WTC11 (cell line): Measurements from ENCODE around the gene FOXP1. TPM values are rescaled to one million over a fixed set of nuclear protein-coding genes. Genes with fewer than 3 reads are reported as not detected.

ENCODE experiments used
- ATAC-seq: fragments of 200-7000 bp; cut with Tn5 transposase; 2 replicates; pipeline ENCODE4 v1.10.0; 2021; ENCODE audit warnings: mild to moderate bottlenecking, moderate library complexity
- CTCF ChIA-PET: fragments of 300-600 bp; sonication (Branson Sonifier 250); formaldehyde crosslinking; loops from one replicate; lab custom pipeline; 2021; ENCODE audit warnings: antibody characterized with exemption; lab: Charles Lee
- POLR2A ChIA-PET: fragments of 350-600 bp; sonication (Branson Sonifier 250); formaldehyde crosslinking; loops from one replicate; lab custom pipeline; 2021; ENCODE audit warnings: antibody characterized with exemption; lab: Charles Lee
- DNase-seq: peaks from one replicate; pipeline ENCODE4 v3.0.0; 2021; ENCODE audit warnings: low spot score
- H3K27ac Mint-ChIP-seq: 2 replicates; pipeline ENCODE4 v1.8.0; 2021; ENCODE audit warnings: mixed read lengths
- H3K27me3 Mint-ChIP-seq: 2 replicates; pipeline ENCODE4 v1.8.0; 2021; ENCODE audit warnings: low read depth, mild to moderate bottlenecking, moderate library complexity, mixed read lengths
- H3K36me3 Mint-ChIP-seq: 2 replicates; pipeline ENCODE4 v1.8.0; 2021; ENCODE audit warnings: mixed read lengths
- H3K4me1 Mint-ChIP-seq: 2 replicates; pipeline ENCODE4 v1.8.0; 2022; ENCODE audit warnings: mixed read lengths
- H3K4me3 Mint-ChIP-seq: 2 replicates; pipeline ENCODE4 v1.8.0; 2021; ENCODE audit warnings: mild to moderate bottlenecking, moderate library complexity, mixed read lengths
- H3K9me3 Mint-ChIP-seq: 2 replicates; pipeline ENCODE4 v1.8.0; 2021; ENCODE audit warnings: mixed read lengths
- CBFB ChIP-seq: sonication (generic); formaldehyde crosslinking; IDR thresholded peaks from 2 replicates; pipeline ENCODE4 v1.8.1; 2022; ENCODE audit warnings: mild to moderate bottlenecking, low read depth, missing genetic modification reagents
- EMX1 ChIP-seq: fragments of 250-450 bp; sonication (Bioruptor Pico); IDR thresholded peaks from 2 replicates; pipeline ENCODE4 v1.8.0; 2021; ENCODE audit warnings: mild to moderate bottlenecking
- ETV6 ChIP-seq: sonication (generic); formaldehyde crosslinking; IDR thresholded peaks from 2 replicates; pipeline ENCODE4 v1.8.1; 2022; ENCODE audit warnings: mild to moderate bottlenecking, missing genetic modification reagents
- IRF1 ChIP-seq: sonication (generic); formaldehyde crosslinking; IDR thresholded peaks from 2 replicates; pipeline ENCODE4 v1.8.0; 2023; ENCODE audit warnings: missing genetic modification reagents
- JAZF1 ChIP-seq: fragments of 250-450 bp; sonication (Bioruptor Pico); IDR thresholded peaks from 2 replicates; pipeline ENCODE4 v1.9.0; 2021; ENCODE audit warnings: moderate library complexity, mild to moderate bottlenecking, inconsistent platforms
- JUN ChIP-seq: sonication (generic); formaldehyde crosslinking; IDR thresholded peaks from 2 replicates; pipeline ENCODE4 v1.8.0; 2023; ENCODE audit warnings: mild to moderate bottlenecking, missing genetic modification reagents
- NR1H2 ChIP-seq: sonication (generic); formaldehyde crosslinking; IDR thresholded peaks from 2 replicates; pipeline ENCODE4 v1.9.0; 2021; ENCODE audit warnings: mild to moderate bottlenecking, moderate library complexity, missing genetic modification reagents
- OVOL2 ChIP-seq: fragments of 250-450 bp; sonication (Bioruptor Pico); IDR thresholded peaks from 2 replicates; pipeline ENCODE4 v1.9.0; 2021; ENCODE audit warnings: mild to moderate bottlenecking, borderline replicate concordance
- TP53 ChIP-seq: sonication (generic); formaldehyde crosslinking; IDR thresholded peaks from 2 replicates; pipeline ENCODE4 v1.8.1; 2023; ENCODE audit warnings: mild to moderate bottlenecking, missing genetic modification reagents
- ZBTB21 ChIP-seq: sonication (generic); formaldehyde crosslinking; IDR thresholded peaks from 2 replicates; pipeline ENCODE4 v1.8.1; 2023; ENCODE audit warnings: mild to moderate bottlenecking, missing genetic modification reagents, borderline replicate concordance
- ZNF121 ChIP-seq: sonication (generic); formaldehyde crosslinking; IDR thresholded peaks from 2 replicates; pipeline ENCODE4 v1.8.0; 2023; ENCODE audit warnings: missing genetic modification reagents
- ZNF138 ChIP-seq: sonication (generic); formaldehyde crosslinking; conservative IDR thresholded peaks from 2 replicates; pipeline ENCODE4 v1.8.1; 2022; ENCODE audit warnings: mild to moderate bottlenecking, moderate library complexity, missing genetic modification reagents
- ZNF263 ChIP-seq: sonication (generic); formaldehyde crosslinking; IDR thresholded peaks from 2 replicates; pipeline ENCODE4 v1.8.1; 2022; ENCODE audit warnings: low read depth, mild to moderate bottlenecking, moderate library complexity, missing genetic modification reagents
- ZNF396 ChIP-seq: fragments of 250-450 bp; sonication (Bioruptor Pico); IDR thresholded peaks from 2 replicates; pipeline ENCODE4 v1.8.0; 2021; ENCODE audit warnings: mild to moderate bottlenecking, moderate library complexity, borderline replicate concordance
- total RNA-seq: library from RNA; stranded (reverse); gene quantifications from 3 replicates; pipeline ENCODE4 v1.2.3, GENCODE V29; 2021
- TF ChIP-seq, protein P1 (sequence below): sonication (generic); formaldehyde crosslinking; IDR thresholded peaks from 2 replicates; pipeline ENCODE4 v1.8.1; 2023; ENCODE audit warnings: mild to moderate bottlenecking, moderate library complexity, missing genetic modification reagents
- TF ChIP-seq, protein P2 (sequence below): sonication (generic); formaldehyde crosslinking; IDR thresholded peaks from 2 replicates; pipeline ENCODE4 v1.8.1; 2022; ENCODE audit warnings: missing genetic modification reagents, borderline replicate concordance
- TF ChIP-seq, protein P3 (sequence below): sonication (generic); formaldehyde crosslinking; IDR thresholded peaks from 2 replicates; pipeline ENCODE4 v1.8.1; 2023; ENCODE audit warnings: mild to moderate bottlenecking, missing genetic modification reagents
- TF ChIP-seq, protein P4 (sequence below): sonication (generic); formaldehyde crosslinking; IDR thresholded peaks from 2 replicates; pipeline ENCODE4 v1.8.1; 2022; ENCODE audit warnings: low read depth, mild to moderate bottlenecking, moderate library complexity, missing genetic modification reagents, borderline replicate concordance
- TF ChIP-seq, protein P5 (sequence below): sonication (generic); formaldehyde crosslinking; IDR thresholded peaks from 2 replicates; pipeline ENCODE4 v1.8.0; 2022; ENCODE audit warnings: mild to moderate bottlenecking, missing genetic modification reagents
- TF ChIP-seq, protein P6 (sequence below): fragments of 250-450 bp; sonication (Bioruptor Pico); conservative IDR thresholded peaks from 2 replicates; pipeline ENCODE4 v1.9.0; 2021; ENCODE audit warnings: mild to moderate bottlenecking
- TF ChIP-seq, protein P7 (sequence below): sonication (generic); formaldehyde crosslinking; IDR thresholded peaks from 2 replicates; pipeline ENCODE4 v1.8.1; 2022; ENCODE audit warnings: low read depth, missing genetic modification reagents, borderline replicate concordance
- TF ChIP-seq, protein P8 (sequence below): fragments of 250-450 bp; sonication (Bioruptor Pico); IDR thresholded peaks from 2 replicates; pipeline ENCODE4 v1.9.0; 2021; ENCODE audit warnings: mild to moderate bottlenecking

Gene FOXP1
- total RNA-seq, 1 experiment from 2014 or later: 25.8 TPM

- Mint-ChIP-seq H3K27ac (0 out of 2 replicates have a peak overlapping the region, but pooled peaks have one; percentile 31), H3K27me3 (no peaks in the 10 kb centered on the region), H3K9me3 (no peaks in the 10 kb centered on the region), H3K4me1 (peaks cover 18% of the 10 kb centered on the region), H3K36me3 (no peaks in the 10 kb centered on the region), H3K4me3 (no peak overlapping the region)
- no peak for ATAC-seq
- TF ChIP-seq NR1H2 (CRISPR knock-in tag): no peak
- TF ChIP-seq ZNF121 (CRISPR knock-in tag): no peak
- TF ChIP-seq, protein P1, sequence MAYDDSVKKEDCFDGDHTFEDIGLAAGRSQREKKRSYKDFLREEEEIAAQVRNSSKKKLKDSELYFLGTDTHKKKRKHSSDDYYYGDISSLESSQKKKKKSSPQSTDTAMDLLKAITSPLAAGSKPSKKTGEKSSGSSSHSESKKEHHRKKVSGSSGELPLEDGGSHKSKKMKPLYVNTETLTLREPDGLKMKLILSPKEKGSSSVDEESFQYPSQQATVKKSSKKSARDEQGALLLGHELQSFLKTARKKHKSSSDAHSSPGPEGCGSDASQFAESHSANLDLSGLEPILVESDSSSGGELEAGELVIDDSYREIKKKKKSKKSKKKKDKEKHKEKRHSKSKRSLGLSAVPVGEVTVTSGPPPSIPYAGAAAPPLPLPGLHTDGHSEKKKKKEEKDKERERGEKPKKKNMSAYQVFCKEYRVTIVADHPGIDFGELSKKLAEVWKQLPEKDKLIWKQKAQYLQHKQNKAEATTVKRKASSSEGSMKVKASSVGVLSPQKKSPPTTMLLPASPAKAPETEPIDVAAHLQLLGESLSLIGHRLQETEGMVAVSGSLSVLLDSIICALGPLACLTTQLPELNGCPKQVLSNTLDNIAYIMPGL: no peak
- TF ChIP-seq TP53: no peak
- TF ChIP-seq CBFB (CRISPR knock-in tag): no peak
- TF ChIP-seq OVOL2 (CRISPR knock-in tag): no peak
- TF ChIP-seq, protein P2, sequence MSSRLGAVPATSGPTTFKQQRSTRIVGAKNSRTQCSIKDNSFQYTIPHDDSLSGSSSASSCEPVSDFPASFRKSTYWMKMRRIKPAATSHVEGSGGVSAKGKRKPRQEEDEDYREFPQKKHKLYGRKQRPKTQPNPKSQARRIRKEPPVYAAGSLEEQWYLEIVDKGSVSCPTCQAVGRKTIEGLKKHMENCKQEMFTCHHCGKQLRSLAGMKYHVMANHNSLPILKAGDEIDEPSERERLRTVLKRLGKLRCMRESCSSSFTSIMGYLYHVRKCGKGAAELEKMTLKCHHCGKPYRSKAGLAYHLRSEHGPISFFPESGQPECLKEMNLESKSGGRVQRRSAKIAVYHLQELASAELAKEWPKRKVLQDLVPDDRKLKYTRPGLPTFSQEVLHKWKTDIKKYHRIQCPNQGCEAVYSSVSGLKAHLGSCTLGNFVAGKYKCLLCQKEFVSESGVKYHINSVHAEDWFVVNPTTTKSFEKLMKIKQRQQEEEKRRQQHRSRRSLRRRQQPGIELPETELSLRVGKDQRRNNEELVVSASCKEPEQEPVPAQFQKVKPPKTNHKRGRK: no peak
- no peak for TF ChIP-seq ZBTB21 (CRISPR knock-in tag)
- no peak for TF ChIP-seq EMX1 (CRISPR knock-in tag)
- TF ChIP-seq ZNF263: no peak
- TF ChIP-seq, protein P3, sequence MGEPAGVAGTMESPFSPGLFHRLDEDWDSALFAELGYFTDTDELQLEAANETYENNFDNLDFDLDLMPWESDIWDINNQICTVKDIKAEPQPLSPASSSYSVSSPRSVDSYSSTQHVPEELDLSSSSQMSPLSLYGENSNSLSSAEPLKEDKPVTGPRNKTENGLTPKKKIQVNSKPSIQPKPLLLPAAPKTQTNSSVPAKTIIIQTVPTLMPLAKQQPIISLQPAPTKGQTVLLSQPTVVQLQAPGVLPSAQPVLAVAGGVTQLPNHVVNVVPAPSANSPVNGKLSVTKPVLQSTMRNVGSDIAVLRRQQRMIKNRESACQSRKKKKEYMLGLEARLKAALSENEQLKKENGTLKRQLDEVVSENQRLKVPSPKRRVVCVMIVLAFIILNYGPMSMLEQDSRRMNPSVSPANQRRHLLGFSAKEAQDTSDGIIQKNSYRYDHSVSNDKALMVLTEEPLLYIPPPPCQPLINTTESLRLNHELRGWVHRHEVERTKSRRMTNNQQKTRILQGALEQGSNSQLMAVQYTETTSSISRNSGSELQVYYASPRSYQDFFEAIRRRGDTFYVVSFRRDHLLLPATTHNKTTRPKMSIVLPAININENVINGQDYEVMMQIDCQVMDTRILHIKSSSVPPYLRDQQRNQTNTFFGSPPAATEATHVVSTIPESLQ (CRISPR knock-in tag): no peak
- DNase-seq: no peak
- ChIA-PET CTCF (interaction anchor here (0.6 kb wide), 1 partner anchor 116 kb away, joined by 3 read pairs; no protein-coding TSS in a partner anchor), POLR2A (interaction anchor here (0.7 kb wide), 1 partner anchor 858 kb away, joined by 3 read pairs; no protein-coding TSS in a partner anchor)
Observed at GRCh38 chr3:71101626-71102025, 481.9 kb downstream of the FOXP1 start.

DNA sequence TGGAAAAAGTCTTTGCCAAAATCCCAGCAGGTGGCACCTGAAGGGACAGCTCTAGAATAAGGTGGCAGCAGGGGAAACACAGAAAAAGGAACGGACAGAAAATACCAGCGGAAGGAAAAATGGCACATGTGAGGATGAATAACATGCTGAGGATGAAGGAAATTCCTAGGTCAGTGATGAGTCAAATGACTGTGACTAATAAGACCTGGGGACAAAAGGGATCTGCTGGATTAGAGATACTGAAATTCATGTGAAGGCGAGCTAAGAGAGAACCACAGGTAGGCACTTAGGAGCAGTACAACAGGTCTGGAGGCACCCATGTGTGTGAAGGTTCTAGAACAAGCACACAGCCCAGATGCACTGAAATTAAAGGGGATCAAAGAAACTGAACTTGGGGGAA, 482.5 kb downstream of the FOXP1 start:
- no peak for ATAC-seq
- no peak overlapping the region for H3K4me3 Mint-ChIP-seq
- CTCF ChIA-PET: interaction anchor here (0.6 kb wide), 1 partner anchor 120 kb away, joined by 4 read pairs; no protein-coding TSS in a partner anchor
- no peak for DNase-seq
- POLR2A ChIA-PET: no interaction called here
- 0 out of 2 replicates have a peak overlapping the region, but pooled peaks have one; percentile 31 for H3K27ac Mint-ChIP-seq
- no peaks in the 10 kb centered on the region for H3K27me3 Mint-ChIP-seq
- peaks cover 18% of the 10 kb centered on the region for H3K4me1 Mint-ChIP-seq
- no peaks in the 10 kb centered on the region for H3K9me3 Mint-ChIP-seq
- TF ChIP-seq, protein P4, sequence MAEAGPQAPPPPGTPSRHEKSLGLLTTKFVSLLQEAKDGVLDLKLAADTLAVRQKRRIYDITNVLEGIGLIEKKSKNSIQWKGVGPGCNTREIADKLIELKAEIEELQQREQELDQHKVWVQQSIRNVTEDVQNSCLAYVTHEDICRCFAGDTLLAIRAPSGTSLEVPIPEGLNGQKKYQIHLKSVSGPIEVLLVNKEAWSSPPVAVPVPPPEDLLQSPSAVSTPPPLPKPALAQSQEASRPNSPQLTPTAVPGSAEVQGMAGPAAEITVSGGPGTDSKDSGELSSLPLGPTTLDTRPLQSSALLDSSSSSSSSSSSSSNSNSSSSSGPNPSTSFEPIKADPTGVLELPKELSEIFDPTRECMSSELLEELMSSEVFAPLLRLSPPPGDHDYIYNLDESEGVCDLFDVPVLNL: no peak
- TF ChIP-seq ETV6 (CRISPR knock-in tag) (no peak), EMX1 (CRISPR knock-in tag) (no peak), JAZF1 (CRISPR knock-in tag) (no peak), ZNF396 (CRISPR knock-in tag) (no peak), JUN (CRISPR knock-in tag) (no peak), ZNF138 (CRISPR knock-in tag) (no peak), IRF1 (no peak)
- TF ChIP-seq, protein P5, sequence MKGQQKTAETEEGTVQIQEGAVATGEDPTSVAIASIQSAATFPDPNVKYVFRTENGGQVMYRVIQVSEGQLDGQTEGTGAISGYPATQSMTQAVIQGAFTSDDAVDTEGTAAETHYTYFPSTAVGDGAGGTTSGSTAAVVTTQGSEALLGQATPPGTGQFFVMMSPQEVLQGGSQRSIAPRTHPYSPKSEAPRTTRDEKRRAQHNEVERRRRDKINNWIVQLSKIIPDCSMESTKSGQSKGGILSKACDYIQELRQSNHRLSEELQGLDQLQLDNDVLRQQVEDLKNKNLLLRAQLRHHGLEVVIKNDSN (CRISPR knock-in tag): no peak
- TF ChIP-seq, protein P6, sequence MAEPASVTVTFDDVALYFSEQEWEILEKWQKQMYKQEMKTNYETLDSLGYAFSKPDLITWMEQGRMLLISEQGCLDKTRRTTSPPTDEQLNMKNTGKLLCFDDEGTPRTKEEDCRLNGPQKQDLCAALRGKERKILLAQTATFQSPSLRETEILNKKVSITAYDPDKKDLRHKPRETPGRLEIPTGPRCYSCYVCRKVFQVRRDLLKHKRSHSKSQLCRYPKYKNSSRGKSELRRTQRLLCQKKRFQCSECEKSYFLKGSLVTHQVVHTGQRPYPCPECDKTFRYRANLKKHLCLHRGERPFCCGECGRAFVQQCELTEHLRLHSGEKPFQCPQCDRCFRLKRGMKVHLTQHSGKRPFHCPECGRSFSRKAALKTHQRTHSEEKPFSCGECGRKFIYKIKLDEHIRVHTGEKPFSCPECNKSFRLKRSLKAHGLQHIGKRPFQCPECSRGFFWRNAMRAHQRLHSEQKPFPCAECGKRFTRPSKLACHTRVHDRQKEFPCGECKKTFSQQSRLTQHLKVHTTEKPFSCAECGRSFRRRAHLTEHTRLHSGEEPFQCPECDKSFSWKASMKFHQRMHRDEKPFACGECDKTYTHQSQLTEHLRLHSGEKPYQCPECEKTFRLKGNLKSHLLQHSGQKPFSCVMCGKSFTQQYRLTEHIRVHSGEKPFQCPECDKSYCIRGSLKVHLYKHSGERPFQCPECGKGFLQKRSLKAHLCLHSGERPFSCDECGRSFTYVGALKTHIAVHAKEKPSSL (CRISPR knock-in tag): no peak
- TF ChIP-seq, protein P7, sequence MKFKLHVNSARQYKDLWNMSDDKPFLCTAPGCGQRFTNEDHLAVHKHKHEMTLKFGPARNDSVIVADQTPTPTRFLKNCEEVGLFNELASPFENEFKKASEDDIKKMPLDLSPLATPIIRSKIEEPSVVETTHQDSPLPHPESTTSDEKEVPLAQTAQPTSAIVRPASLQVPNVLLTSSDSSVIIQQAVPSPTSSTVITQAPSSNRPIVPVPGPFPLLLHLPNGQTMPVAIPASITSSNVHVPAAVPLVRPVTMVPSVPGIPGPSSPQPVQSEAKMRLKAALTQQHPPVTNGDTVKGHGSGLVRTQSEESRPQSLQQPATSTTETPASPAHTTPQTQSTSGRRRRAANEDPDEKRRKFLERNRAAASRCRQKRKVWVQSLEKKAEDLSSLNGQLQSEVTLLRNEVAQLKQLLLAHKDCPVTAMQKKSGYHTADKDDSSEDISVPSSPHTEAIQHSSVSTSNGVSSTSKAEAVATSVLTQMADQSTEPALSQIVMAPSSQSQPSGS (CRISPR knock-in tag): no peak
- TF ChIP-seq, protein P8, sequence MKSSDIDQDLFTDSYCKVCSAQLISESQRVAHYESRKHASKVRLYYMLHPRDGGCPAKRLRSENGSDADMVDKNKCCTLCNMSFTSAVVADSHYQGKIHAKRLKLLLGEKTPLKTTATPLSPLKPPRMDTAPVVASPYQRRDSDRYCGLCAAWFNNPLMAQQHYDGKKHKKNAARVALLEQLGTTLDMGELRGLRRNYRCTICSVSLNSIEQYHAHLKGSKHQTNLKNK (CRISPR knock-in tag): no peak
- H3K36me3 Mint-ChIP-seq: no peaks in the 10 kb centered on the region
